ENCODE data around the gene UBA52.

UBA52 gene

GRCh38 chr19:18531485-18531884 lies 40.2 kb upstream of the UBA52 start:
- no peaks in the 10 kb centered on the region for H3K9me3 ChIP-seq (replicated peaks; ENCODE audit: insufficient read depth, low read length)
- H3K79me2 ChIP-seq (ENCODE audit: low read length) = no peaks in the 10 kb centered on the region
- H3K36me3 ChIP-seq (replicated peaks; ENCODE audit: insufficient read depth, low read length) = no peaks in the 10 kb centered on the region
- H3K27ac ChIP-seq (ENCODE audit: low read length) = no peak overlapping the region
- H3F3A ChIP-seq (ENCODE audit: insufficient read depth, low read length) = no peaks in the 10 kb centered on the region
- no peak overlapping the region for H3K4me2 ChIP-seq (ENCODE audit: low read depth, low read length)
- DNase-seq = no peak
- H3K4me1 ChIP-seq (ENCODE audit: low read length) = peaks cover 6% of the 10 kb centered on the region; the same call in 1 of the 2 replicates
- H3K4me3 ChIP-seq (ENCODE audit: low read length) = no peak overlapping the region
- H2AFZ ChIP-seq (ENCODE audit: low read length) = no peak overlapping the region
- no peaks in the 10 kb centered on the region for H3K27me3 ChIP-seq (replicated peaks; ENCODE audit: insufficient read depth, low read length)
- H3K9ac ChIP-seq (ENCODE audit: low read length) = no peak overlapping the region
- H4K20me1 ChIP-seq (ENCODE audit: insufficient read depth, low read length) = no peaks in the 10 kb centered on the region
- no peaks in the 10 kb centered on the region for H3K9me2 ChIP-seq (replicated peaks; ENCODE audit: insufficient read depth, low read length)
- TF ChIP-seq CTCF (IDR thresholded peaks at IDR 0.05; ENCODE audit: low read length) = no peak
- TF ChIP-seq EZH2 (optimal IDR thresholded peaks at IDR 0.05; ENCODE audit: low read depth, low read length) = no peak
- no peak for TF ChIP-seq EZH2phosphoT487 (IDR thresholded peaks at IDR 0.05; ENCODE audit: low read length)

- Histone ChIP-seq H3K27me3 (replicated peaks; ENCODE audit: insufficient read depth, low read length) (no peaks in the 10 kb centered on the region), H3K4me2 (ENCODE audit: low read depth, low read length) (no peak overlapping the region), H3K9me2 (replicated peaks; ENCODE audit: insufficient read depth, low read length) (no peaks in the 10 kb centered on the region), H3K27ac (ENCODE audit: low read length) (no peak overlapping the region), H3K4me1 (ENCODE audit: low read length) (peaks cover 6% of the 10 kb centered on the region; the same call in 1 of the 2 replicates), H4K20me1 (ENCODE audit: insufficient read depth, low read length) (no peaks in the 10 kb centered on the region), H2AFZ (ENCODE audit: low read length) (no peak overlapping the region), H3K79me2 (ENCODE audit: low read length) (no peaks in the 10 kb centered on the region), H3K9ac (ENCODE audit: low read length) (no peak overlapping the region), H3F3A (ENCODE audit: insufficient read depth, low read length) (no peaks in the 10 kb centered on the region), H3K9me3 (replicated peaks; ENCODE audit: insufficient read depth, low read length) (no peaks in the 10 kb centered on the region), H3K36me3 (replicated peaks; ENCODE audit: insufficient read depth, low read length) (no peaks in the 10 kb centered on the region), H3K4me3 (ENCODE audit: low read length) (no peak overlapping the region)
- DNase-seq = no peak
- TF ChIP-seq CTCF (IDR thresholded peaks at IDR 0.05; ENCODE audit: low read length) (no peak), EZH2phosphoT487 (IDR thresholded peaks at IDR 0.05; ENCODE audit: low read length) (no peak), EZH2 (optimal IDR thresholded peaks at IDR 0.05; ENCODE audit: low read depth, low read length) (no peak)
These were observed 39.3 kb upstream of the UBA52 start for GRCh38 chr19:18532168-18532890.

GRCh38 chr19:18533058-18533457 lies 38.6 kb upstream of the UBA52 start:
- DNase-seq = no peak
- H4K20me1 ChIP-seq (ENCODE audit: insufficient read depth, low read length) = no peaks in the 10 kb centered on the region
- TF ChIP-seq EZH2phosphoT487 (IDR thresholded peaks at IDR 0.05; ENCODE audit: low read length) = no peak
- H3K27me3 ChIP-seq (replicated peaks; ENCODE audit: insufficient read depth, low read length) = no peaks in the 10 kb centered on the region
- no peak overlapping the region for H3K4me2 ChIP-seq (ENCODE audit: low read depth, low read length)
- no peaks in the 10 kb centered on the region for H3K9me2 ChIP-seq (replicated peaks; ENCODE audit: insufficient read depth, low read length)
- no peak overlapping the region for H3K9ac ChIP-seq (ENCODE audit: low read length)
- H3K79me2 ChIP-seq (ENCODE audit: low read length) = no peaks in the 10 kb centered on the region
- H3K27ac ChIP-seq (ENCODE audit: low read length) = no peak overlapping the region
- no peak overlapping the region for H3K4me3 ChIP-seq (ENCODE audit: low read length)
- H2AFZ ChIP-seq (ENCODE audit: low read length) = no peak overlapping the region
- H3F3A ChIP-seq (ENCODE audit: insufficient read depth, low read length) = no peaks in the 10 kb centered on the region
- H3K36me3 ChIP-seq (replicated peaks; ENCODE audit: insufficient read depth, low read length) = no peaks in the 10 kb centered on the region
- peaks cover 2% of the 10 kb centered on the region; the same call in 1 of the 2 replicates for H3K4me1 ChIP-seq (ENCODE audit: low read length)
- no peaks in the 10 kb centered on the region for H3K9me3 ChIP-seq (replicated peaks; ENCODE audit: insufficient read depth, low read length)

- no peak overlapping the region for H3K27ac ChIP-seq (ENCODE audit: low read length)
- DNase-seq = no peak
- H3K9me2 ChIP-seq (replicated peaks; ENCODE audit: insufficient read depth, low read length) = no peaks in the 10 kb centered on the region
- H3K4me2 ChIP-seq (ENCODE audit: low read depth, low read length) = no peak overlapping the region
- H3K27me3 ChIP-seq (replicated peaks; ENCODE audit: insufficient read depth, low read length) = no peaks in the 10 kb centered on the region
- no peaks in the 10 kb centered on the region for H3K79me2 ChIP-seq (ENCODE audit: low read length)
- H3F3A ChIP-seq (ENCODE audit: insufficient read depth, low read length) = no peaks in the 10 kb centered on the region
- H3K4me3 ChIP-seq (ENCODE audit: low read length) = no peak overlapping the region
- no peak overlapping the region for H3K9ac ChIP-seq (ENCODE audit: low read length)
- H3K4me1 ChIP-seq (ENCODE audit: low read length) = no peaks in the 10 kb centered on the region
- H3K36me3 ChIP-seq (replicated peaks; ENCODE audit: insufficient read depth, low read length) = no peaks in the 10 kb centered on the region
- no peak overlapping the region for H2AFZ ChIP-seq (ENCODE audit: low read length)
- no peak for TF ChIP-seq EZH2 (optimal IDR thresholded peaks at IDR 0.05; ENCODE audit: low read depth, low read length)
- TF ChIP-seq EZH2phosphoT487 (IDR thresholded peaks at IDR 0.05; ENCODE audit: low read length) = no peak
- no peaks in the 10 kb centered on the region for H4K20me1 ChIP-seq (ENCODE audit: insufficient read depth, low read length)
- no peaks in the 10 kb centered on the region for H3K9me3 ChIP-seq (replicated peaks; ENCODE audit: insufficient read depth, low read length)
These were observed 35.2 kb upstream of the UBA52 start for GRCh38 chr19:18536475-18536874.

Measured in MM.1S (cell line).